HCT116 (cell line): ENCODE data around the gene ISX.

ENCODE experiments used
- EGR1 ChIP-seq: IDR thresholded peaks from 2 replicates; pipeline ENCODE4 v1.6.1; 2012; ENCODE audit warnings: low read depth
- FOSL1 ChIP-seq: IDR thresholded peaks from 2 replicates; pipeline ENCODE4 v1.6.1; 2012; ENCODE audit warnings: low read depth
- POLR2A ChIP-seq: IDR thresholded peaks from 2 replicates; pipeline ENCODE4 v1.7.0; 2011; ENCODE audit warnings: borderline replicate concordance; ENCODE audit not compliant: insufficient read depth, insufficient read length; ENCODE audit errors: extremely low read depth
- POLR2AphosphoS5 ChIP-seq: IDR thresholded peaks from 2 replicates; pipeline ENCODE4 v1.6.1; 2011; ENCODE audit warnings: mild to moderate bottlenecking, low read depth, low read length, moderate library complexity
- TF ChIP-seq, protein P1 (sequence below), 3 experiments: fragments of 200-600 bp in 1 of 3; sonication (generic) in 1 of 3; IDR thresholded peaks in 2 of 3; conservative IDR thresholded peaks in 1 of 3; 2 replicates each; pipeline ENCODE4 v1.5.1; 2012 to 2017; ENCODE audit warnings: low read depth in 2 of 3, low read length in 2 of 3, antibody characterized with exemption in 1 of 3, borderline replicate concordance in 1 of 3, control low read depth in 1 of 3, mild to moderate bottlenecking in 1 of 3, mixed read lengths in 1 of 3, mixed run types in 1 of 3, moderate library complexity in 1 of 3; ENCODE audit not compliant: insufficient read depth in 1 of 3

GRCh38 chr22:35065183-35065582 is 775 bp upstream of the ISX start:
- TF ChIP-seq, protein P1, sequence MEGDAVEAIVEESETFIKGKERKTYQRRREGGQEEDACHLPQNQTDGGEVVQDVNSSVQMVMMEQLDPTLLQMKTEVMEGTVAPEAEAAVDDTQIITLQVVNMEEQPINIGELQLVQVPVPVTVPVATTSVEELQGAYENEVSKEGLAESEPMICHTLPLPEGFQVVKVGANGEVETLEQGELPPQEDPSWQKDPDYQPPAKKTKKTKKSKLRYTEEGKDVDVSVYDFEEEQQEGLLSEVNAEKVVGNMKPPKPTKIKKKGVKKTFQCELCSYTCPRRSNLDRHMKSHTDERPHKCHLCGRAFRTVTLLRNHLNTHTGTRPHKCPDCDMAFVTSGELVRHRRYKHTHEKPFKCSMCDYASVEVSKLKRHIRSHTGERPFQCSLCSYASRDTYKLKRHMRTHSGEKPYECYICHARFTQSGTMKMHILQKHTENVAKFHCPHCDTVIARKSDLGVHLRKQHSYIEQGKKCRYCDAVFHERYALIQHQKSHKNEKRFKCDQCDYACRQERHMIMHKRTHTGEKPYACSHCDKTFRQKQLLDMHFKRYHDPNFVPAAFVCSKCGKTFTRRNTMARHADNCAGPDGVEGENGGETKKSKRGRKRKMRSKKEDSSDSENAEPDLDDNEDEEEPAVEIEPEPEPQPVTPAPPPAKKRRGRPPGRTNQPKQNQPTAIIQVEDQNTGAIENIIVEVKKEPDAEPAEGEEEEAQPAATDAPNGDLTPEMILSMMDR (IDR thresholded peaks at IDR 0.05 in 2 of 3, conservative IDR thresholded peaks at IDR 0.05 in 1 of 3; ENCODE audit: borderline replicate concordance in 1 of 3, insufficient read depth in 1 of 3, low read depth in 2 of 3, low read length in 2 of 3): no peak
- TF ChIP-seq POLR2A (no peak), EGR1 (no peak), POLR2AphosphoS5 (no peak), FOSL1 (no peak)
